Glutamatergic neuron (in vitro differentiated cells): ENCODE results near the gene FST. TPM values are rescaled to one million over a fixed set of nuclear protein-coding genes. Genes with fewer than 3 reads are reported as not detected.

Experiments
- DNase-seq: peaks from one replicate; pipeline ENCODE4 v3.0.0; 2022
- H3K27ac Mint-ChIP-seq: one replicate; pipeline ENCODE4 v1.8.0; 2020; ENCODE audit warnings: mild to moderate bottlenecking, mixed read lengths, inconsistent platforms; ENCODE audit not compliant: unreplicated experiment
- H3K27me3 Mint-ChIP-seq: one replicate; pipeline ENCODE4 v1.8.0; 2020; ENCODE audit warnings: mild to moderate bottlenecking, moderate library complexity, mixed read lengths, inconsistent platforms; ENCODE audit not compliant: unreplicated experiment
- H3K36me3 Mint-ChIP-seq: one replicate; pipeline ENCODE4 v1.8.0; 2020; ENCODE audit warnings: mild to moderate bottlenecking, mixed read lengths, inconsistent platforms; ENCODE audit not compliant: unreplicated experiment
- H3K4me1 Mint-ChIP-seq: one replicate; pipeline ENCODE4 v1.8.0; 2020; ENCODE audit warnings: mild to moderate bottlenecking, low read depth, mixed read lengths, inconsistent platforms; ENCODE audit not compliant: unreplicated experiment
- H3K4me3 Mint-ChIP-seq: one replicate; pipeline ENCODE4 v1.8.0; 2020; ENCODE audit warnings: mild to moderate bottlenecking, mixed read lengths, inconsistent platforms; ENCODE audit not compliant: unreplicated experiment
- H3K9me3 Mint-ChIP-seq: one replicate; pipeline ENCODE4 v1.8.0; 2020; ENCODE audit warnings: mild to moderate bottlenecking, moderate library complexity, mixed read lengths, inconsistent platforms; ENCODE audit not compliant: unreplicated experiment
- CTCF ChIP-seq: fragments of 200-600 bp; sonication (generic); IDR thresholded peaks from one replicate; pipeline ENCODE4 v1.5.0; 2021; ENCODE audit not compliant: partially characterized antibody, unreplicated experiment
- total RNA-seq: library from RNA; stranded (reverse); fragmentation: NEBNext Ultra II Directional; extraction: Animal tissue kit (Norgen Biotek cat#: 25700); gene quantifications from one replicate; pipeline ENCODE4 v1.2.1, GENCODE V29; 2021; ENCODE audit not compliant: unreplicated experiment

Gene FST
- total RNA-seq, 1 donor from 2014 or later: 0.98 TPM

GRCh38 chr5:53476531-53477480, 3.6 kb upstream of the FST start:
- Mint-ChIP-seq H3K9me3 (peaks cover 9% of the 10 kb centered on the region), H3K27ac (no peak overlapping the region), H3K36me3 (peaks cover 5% of the 10 kb centered on the region), H3K4me3 (no peak overlapping the region), H3K4me1 (no peaks in the 10 kb centered on the region), H3K27me3 (peaks cover 13% of the 10 kb centered on the region)
- TF ChIP-seq CTCF: no peak
- no peak for DNase-seq

- peaks cover 9% of the 10 kb centered on the region for H3K9me3 Mint-ChIP-seq
- peaks cover 3% of the 10 kb centered on the region for H3K4me1 Mint-ChIP-seq
- H3K36me3 Mint-ChIP-seq: peaks cover 5% of the 10 kb centered on the region
- TF ChIP-seq CTCF: peak; percentile 35
- H3K27me3 Mint-ChIP-seq: peaks cover 20% of the 10 kb centered on the region
- H3K4me3 Mint-ChIP-seq: peak overlapping the region; percentile 93
- no peak overlapping the region for H3K27ac Mint-ChIP-seq
- DNase-seq: peak; percentile 69
Measured at GRCh38 chr5:53478411-53479044, 1.9 kb upstream of the FST start.

DNA sequence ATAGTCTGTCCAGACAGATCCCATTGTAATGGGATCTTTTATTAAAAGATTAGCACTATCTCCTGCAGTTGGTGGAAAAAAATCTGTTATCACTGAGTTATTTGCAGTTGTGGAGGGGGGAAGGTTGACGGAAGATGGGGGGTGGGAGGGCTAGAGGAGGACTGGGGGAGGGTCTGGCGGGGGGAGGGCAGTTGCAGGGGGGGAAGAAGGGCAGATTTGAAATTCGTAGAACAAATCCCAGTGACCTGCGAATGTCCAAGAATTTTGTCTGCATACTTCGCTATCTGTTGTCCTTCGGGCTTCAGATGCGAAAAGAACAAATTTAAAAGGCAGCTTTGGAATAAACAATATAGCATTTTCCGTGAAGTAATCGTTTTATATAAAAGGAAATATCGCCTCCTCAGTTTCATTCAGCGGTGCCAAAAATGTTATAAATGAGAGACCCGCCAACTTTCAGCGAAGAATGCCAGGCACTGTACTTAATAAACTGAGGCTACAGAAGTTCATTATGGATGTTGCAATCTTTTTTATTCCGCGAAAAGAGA, 1.3 kb upstream of the FST start:
- peaks cover 9% of the 10 kb centered on the region for H3K9me3 Mint-ChIP-seq
- peak overlapping the region; percentile 93 for H3K4me3 Mint-ChIP-seq
- no peak for DNase-seq
- H3K36me3 Mint-ChIP-seq: peaks cover 5% of the 10 kb centered on the region
- peak overlapping the region; percentile 30 for H3K27ac Mint-ChIP-seq
- H3K4me1 Mint-ChIP-seq: peaks cover 3% of the 10 kb centered on the region
- H3K27me3 Mint-ChIP-seq: peaks cover 20% of the 10 kb centered on the region
- TF ChIP-seq CTCF: no peak

- Mint-ChIP-seq H3K27ac (peak overlapping the region; percentile 30), H3K4me3 (peak overlapping the region; percentile 93), H3K36me3 (peaks cover 5% of the 10 kb centered on the region), H3K9me3 (peaks cover 9% of the 10 kb centered on the region), H3K27me3 (peaks cover 20% of the 10 kb centered on the region), H3K4me1 (peaks cover 3% of the 10 kb centered on the region)
- no peak for TF ChIP-seq CTCF
- peak; percentile 58 for DNase-seq
Measured at GRCh38 chr5:53479590-53480415, 626 bp upstream of the FST start.
